ENCODE measurements around the gene KCNH2. TPM values are rescaled to one million over a fixed set of nuclear protein-coding genes. Genes with fewer than 3 reads are reported as not detected.

KCNH2 gene
- total RNA-seq, 1 donor from 2014 or later = 10.0 TPM

GRCh38 chr7:150895809-150896208 lies 82.3 kb downstream of the KCNH2 start:
- Mint-ChIP-seq H3K27me3 (peaks cover 45% of the 10 kb centered on the region), H3K9me3 (peaks cover 5% of the 10 kb centered on the region), H3K4me3 (no peak overlapping the region), H3K4me1 (ENCODE audit: unreplicated experiment) (peaks cover 11% of the 10 kb centered on the region), H3K36me3 (peaks cover 4% of the 10 kb centered on the region), H3K27ac (no peak overlapping the region)
- DNase-seq (ENCODE audit: extremely low spot score, unreplicated experiment) = no peak
- TF ChIP-seq CTCF (conservative IDR thresholded peaks at IDR 0.05) = no peak

Other genes with a start within 250 kb of the KCNH2 start
- not detected in 2 replicates for gene GIMAP5, start 240.9 kb downstream of the KCNH2 start, total RNA-seq (ENCODE audit: low replicate concordance)
- gene TMEM176B, start 178.0 kb downstream of the KCNH2 start, total RNA-seq (ENCODE audit: low replicate concordance) = 72.9 and 98.5 TPM in 2 replicates
- 90.1 and 106 TPM in 2 replicates for gene TMEM176A, start 177.6 kb downstream of the KCNH2 start, total RNA-seq (ENCODE audit: low replicate concordance)
- 21.4 and 26.2 TPM in 2 replicates for gene AOC1, start 125.8 kb downstream of the KCNH2 start, total RNA-seq (ENCODE audit: low replicate concordance)
- 0.21 and 1.7 TPM in 2 replicates for gene NOS3, start 12.7 kb upstream of the KCNH2 start, total RNA-seq (ENCODE audit: low replicate concordance)
- 33.8 and 53.2 TPM in 2 replicates for gene ATG9B, start 46.2 kb upstream of the KCNH2 start, total RNA-seq (ENCODE audit: low replicate concordance)
- gene ABCB8, start 50.1 kb upstream of the KCNH2 start, total RNA-seq (ENCODE audit: low replicate concordance) = 32.7 and 45.5 TPM in 2 replicates
- 2.2 and 4.4 TPM in 2 replicates for gene ASIC3, start 70.2 kb upstream of the KCNH2 start, total RNA-seq (ENCODE audit: low replicate concordance)
- 20.4 and 20.5 TPM in 2 replicates for gene CDK5, start 79.6 kb upstream of the KCNH2 start, total RNA-seq (ENCODE audit: low replicate concordance)
- 144 and 150 TPM in 2 replicates for gene SLC4A2, start 81.3 kb upstream of the KCNH2 start, total RNA-seq (ENCODE audit: low replicate concordance)
- 100 and 118 TPM in 2 replicates for gene FASTK, start 102.5 kb upstream of the KCNH2 start, total RNA-seq (ENCODE audit: low replicate concordance)
- gene TMUB1, start 105.2 kb upstream of the KCNH2 start, total RNA-seq (ENCODE audit: low replicate concordance) = 37.9 and 41.7 TPM in 2 replicates
- gene AGAP3, start 108.2 kb upstream of the KCNH2 start, total RNA-seq (ENCODE audit: low replicate concordance) = 95.9 and 114 TPM in 2 replicates
- gene GBX1, start 189.4 kb upstream of the KCNH2 start, total RNA-seq (ENCODE audit: low replicate concordance) = 0.26 and 0.41 TPM in 2 replicates
- gene ASB10, start 208.9 kb upstream of the KCNH2 start, total RNA-seq (ENCODE audit: low replicate concordance) = not detected in 2 replicates
- gene H2BK1, start 232.2 kb upstream of the KCNH2 start, total RNA-seq (ENCODE audit: low replicate concordance) = not detected in 2 replicates
- 35.9 and 46.5 TPM in 2 replicates for gene ABCF2, start 248.9 kb upstream of the KCNH2 start, total RNA-seq (ENCODE audit: low replicate concordance)

Measured in type B pancreatic cell (in vitro differentiated cells).